Endodermal cell (in vitro differentiated cells): Measurements from ENCODE around the gene STX3. TPM values are rescaled to one million over a fixed set of nuclear protein-coding genes. Genes with fewer than 3 reads are reported as not detected.

Experiments used
- DNase-seq: peaks from one replicate; pipeline ENCODE4 v3.0.0-alpha.2; 2017
- H3K27ac ChIP-seq: 2 replicates; pipeline ENCODE4 v1.5.1; 2013; ENCODE audit warnings: mild to moderate bottlenecking, low read depth, low read length, moderate library complexity
- H3K27me3 ChIP-seq: 2 replicates; pipeline ENCODE4 v1.6.1; 2013; ENCODE audit warnings: mild to moderate bottlenecking, low read length, moderate library complexity; ENCODE audit not compliant: insufficient read depth, control insufficient read depth, poor library complexity, severe bottlenecking
- H3K36me3 ChIP-seq: 2 replicates; pipeline ENCODE4 v1.7.0; 2013; ENCODE audit warnings: mild to moderate bottlenecking, low read length, moderate library complexity; ENCODE audit not compliant: control insufficient read depth, insufficient read depth
- H3K4me1 ChIP-seq: one replicate; pipeline ENCODE4 v1.7.0; 2013; ENCODE audit warnings: low read length; ENCODE audit not compliant: control insufficient read depth, insufficient read depth
- H3K4me3 ChIP-seq: 2 replicates; pipeline ENCODE4 v1.5.1; 2013; ENCODE audit warnings: mild to moderate bottlenecking, low read length, moderate library complexity
- H3K9ac ChIP-seq: 2 replicates; pipeline ENCODE4 v1.6.1; 2013; ENCODE audit warnings: mild to moderate bottlenecking, low read length, moderate library complexity; ENCODE audit not compliant: poor library complexity, severe bottlenecking; ENCODE audit errors: extremely low read depth
- H3K9me3 ChIP-seq: 2 replicates; pipeline ENCODE4 v1.6.1; 2013; ENCODE audit warnings: mild to moderate bottlenecking, low read length, moderate library complexity; ENCODE audit not compliant: control insufficient read depth
- H3K27ac Mint-ChIP-seq: 2 replicates; pipeline ENCODE4 v1.8.0; 2020; ENCODE audit warnings: mixed read lengths
- H3K27me3 Mint-ChIP-seq: 2 replicates; pipeline ENCODE4 v1.8.0; 2021; ENCODE audit warnings: mild to moderate bottlenecking, mixed read lengths; ENCODE audit not compliant: insufficient read depth
- H3K36me3 Mint-ChIP-seq: 2 replicates; pipeline ENCODE4 v1.8.0; 2020; ENCODE audit warnings: low read depth, mixed read lengths
- H3K4me1 Mint-ChIP-seq: 2 replicates; pipeline ENCODE4 v1.8.0; 2020; ENCODE audit warnings: mixed read lengths
- H3K4me3 Mint-ChIP-seq: 2 replicates; pipeline ENCODE4 v1.8.0; 2020; ENCODE audit warnings: mild to moderate bottlenecking, moderate library complexity, mixed read lengths
- H3K9me3 Mint-ChIP-seq: 2 replicates; pipeline ENCODE4 v1.8.0; 2020; ENCODE audit warnings: mild to moderate bottlenecking, mixed read lengths
- WGBS, 2 experiments: methylation state at CpG; one replicate each; pipeline versions ENCODE4 v1.1.5 to v1.1.7; 2013; ENCODE audit warnings: missing lambda C conversion rate in 2 of 2, mixed read lengths in 1 of 2; ENCODE audit not compliant: insufficient coverage in 1 of 2, insufficient read length in 1 of 2; 5-methylcytosine and 5-hydroxymethylcytosine counted together
- long read RNA-seq, 4 experiments: library from polyadenylated mRNA in 2 of 4; library from RNA in 1 of 4; library from capped mRNA in 1 of 4; stranded (forward) in 3 of 4; unstranded in 1 of 4; transcript quantifications; one replicate each; pipeline ENCODE4 v2.0.0, GENCODE V29; 2020 to 2021; ENCODE audit warnings: inconsistent platforms in 1 of 4
- polyA plus RNA-seq, 2 experiments: library from polyadenylated mRNA; stranded (reverse); fragments of 50-300 nt; gene quantifications; one replicate each; pipeline ENCODE4 v1.2.3, GENCODE V29; 2013
- total RNA-seq, 2 donors: library from RNA; stranded (reverse); fragmentation: NEBNext Ultra II Directional in 1 of 2; extraction: Animal tissue kit (Norgen Biotek cat#: 25700) in 1 of 2; gene quantifications; 2 replicates in 1 of 2; 3 replicates in 1 of 2; pipeline ENCODE4 v1.2.1, GENCODE V29; 2021
- TF ChIP-seq, protein P1 (sequence below): fragments of 200-600 bp; sonication (generic); conservative IDR thresholded peaks from 2 replicates; pipeline ENCODE4 v1.5.0; 2021; ENCODE audit warnings: antibody characterized with exemption, mild to moderate bottlenecking

STX3 gene
- total RNA-seq: 100 to 1,000 TPM; 119 to 160 TPM
- 27.9 TPM for polyA plus RNA-seq (2013, experiment 1 of 2)
- polyA plus RNA-seq (2013, experiment 2 of 2): 23.5 TPM
- long read RNA-seq, experiment 1, transcript STX3-201 (11 exons, 3,299 nt): major isoform, 24 of 75 reads
- long read RNA-seq, experiment 1, partial matches to known transcripts: 14 of 75 reads
- long read RNA-seq, experiment 1, other reads (novel, unspliced or antisense): 34 of 75 reads
- long read RNA-seq, experiment 2, transcript STX3-201 (11 exons, 3,299 nt): major isoform, 285 of 455 reads
- long read RNA-seq, experiment 2, transcript STX3-203 (10 exons, 1,571 nt): minor isoform, 33 of 455 reads
- long read RNA-seq, experiment 2, partial matches to known transcripts: 16 of 455 reads
- long read RNA-seq, experiment 2, other reads (novel, unspliced or antisense): 119 of 455 reads
- long read RNA-seq, experiment 3, transcript STX3-201 (11 exons, 3,299 nt): major isoform, 380 of 524 reads
- long read RNA-seq, experiment 3, transcript STX3-203 (10 exons, 1,571 nt): minor isoform, 29 of 524 reads
- long read RNA-seq, experiment 3, partial matches to known transcripts: 17 of 524 reads
- long read RNA-seq, experiment 3, other reads (novel, unspliced or antisense): 98 of 524 reads
- long read RNA-seq, experiment 4, partial matches to known transcripts: 0 of 9 reads
- long read RNA-seq, experiment 4, other reads (novel, unspliced or antisense): 9 of 9 reads

DNA sequence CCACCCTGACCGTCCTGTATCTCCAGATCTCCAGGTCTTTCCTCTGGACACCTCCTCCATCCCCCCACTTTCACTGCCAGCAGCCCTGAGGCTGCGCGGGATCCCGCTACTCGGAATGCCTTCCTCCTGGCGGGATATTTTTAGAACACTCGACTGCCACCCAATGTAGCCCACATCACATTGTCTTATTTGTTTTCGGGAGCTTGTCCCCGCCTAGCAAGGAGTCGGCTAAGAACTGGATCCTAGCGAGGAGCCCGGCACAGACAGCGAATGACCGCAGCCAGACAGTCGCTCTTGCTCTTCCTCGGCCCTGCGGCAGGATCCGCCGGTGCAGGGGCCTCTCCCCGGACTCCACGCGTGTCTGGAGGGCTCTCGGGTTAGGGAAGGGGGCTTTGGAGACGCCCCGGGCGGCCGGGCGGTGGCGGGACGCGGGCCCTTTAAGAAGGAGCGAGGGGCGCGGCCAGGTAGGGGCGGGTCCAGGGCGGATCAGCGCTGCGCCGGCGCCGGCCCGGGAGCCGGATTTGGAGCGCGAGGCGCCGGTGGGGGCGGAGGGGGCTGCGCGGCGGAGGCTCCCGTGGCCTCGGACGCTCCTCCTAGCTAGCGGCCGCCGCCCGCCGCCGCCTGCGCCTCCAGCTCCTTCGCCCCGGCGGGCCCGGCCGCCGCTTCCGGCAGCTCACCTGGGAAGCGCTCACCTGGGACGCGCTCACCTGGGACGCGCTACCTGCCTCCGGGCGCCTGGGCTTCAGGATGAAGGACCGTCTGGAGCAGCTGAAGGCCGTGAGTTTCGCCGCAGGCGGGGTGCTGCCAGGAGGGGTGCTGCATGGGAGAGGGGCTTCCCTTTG is at the start of gene STX3:
Gene STX3, plus strand, starts transcription at position 518 of the 842 bp plus-strand sequence. Its CDS starts 230 bp downstream, at position 748.
- Mint-ChIP-seq H3K27me3 (peaks cover 3% of the 10 kb centered on the region), H3K27ac (peak within 1 kb of the TSS; percentile 98), H3K36me3 (peaks cover 17% of the 10 kb centered on the region), H3K4me1 (peaks cover 42% of the 10 kb centered on the region), H3K4me3 (peak within 1 kb of the TSS; percentile 97), H3K9me3 (no peaks in the 10 kb centered on the region)
- Histone ChIP-seq H3K9me3 (no peaks in the 10 kb centered on the region), H3K4me1 (peaks cover 11% of the 10 kb centered on the region), H3K27me3 (no peaks in the 10 kb centered on the region), H3K9ac (peak within 1 kb of the TSS; percentile 77), H3K4me3 (peak within 1 kb of the TSS; percentile 93), H3K36me3 (peaks cover 10% of the 10 kb centered on the region), H3K27ac (no peak within 1 kb of the TSS)
- WGBS, 2 experiments: 0% methylated on average over 5 to 80 of the region's 80 CpGs
- peak; percentile 90 for DNase-seq
- TF ChIP-seq, protein P1, sequence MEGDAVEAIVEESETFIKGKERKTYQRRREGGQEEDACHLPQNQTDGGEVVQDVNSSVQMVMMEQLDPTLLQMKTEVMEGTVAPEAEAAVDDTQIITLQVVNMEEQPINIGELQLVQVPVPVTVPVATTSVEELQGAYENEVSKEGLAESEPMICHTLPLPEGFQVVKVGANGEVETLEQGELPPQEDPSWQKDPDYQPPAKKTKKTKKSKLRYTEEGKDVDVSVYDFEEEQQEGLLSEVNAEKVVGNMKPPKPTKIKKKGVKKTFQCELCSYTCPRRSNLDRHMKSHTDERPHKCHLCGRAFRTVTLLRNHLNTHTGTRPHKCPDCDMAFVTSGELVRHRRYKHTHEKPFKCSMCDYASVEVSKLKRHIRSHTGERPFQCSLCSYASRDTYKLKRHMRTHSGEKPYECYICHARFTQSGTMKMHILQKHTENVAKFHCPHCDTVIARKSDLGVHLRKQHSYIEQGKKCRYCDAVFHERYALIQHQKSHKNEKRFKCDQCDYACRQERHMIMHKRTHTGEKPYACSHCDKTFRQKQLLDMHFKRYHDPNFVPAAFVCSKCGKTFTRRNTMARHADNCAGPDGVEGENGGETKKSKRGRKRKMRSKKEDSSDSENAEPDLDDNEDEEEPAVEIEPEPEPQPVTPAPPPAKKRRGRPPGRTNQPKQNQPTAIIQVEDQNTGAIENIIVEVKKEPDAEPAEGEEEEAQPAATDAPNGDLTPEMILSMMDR: no peak

- no peaks in the 10 kb centered on the region for H3K36me3 Mint-ChIP-seq
- no peaks in the 10 kb centered on the region for H3K4me1 ChIP-seq
- H3K27me3 ChIP-seq: no peaks in the 10 kb centered on the region
- H3K9ac ChIP-seq: no peak overlapping the region
- no peak for DNase-seq
- peaks cover 2% of the 10 kb centered on the region for H3K9me3 Mint-ChIP-seq
- no peaks in the 10 kb centered on the region for H3K9me3 ChIP-seq
- H3K36me3 ChIP-seq: no peaks in the 10 kb centered on the region
- peaks cover 4% of the 10 kb centered on the region for H3K27me3 Mint-ChIP-seq
- no peak overlapping the region for H3K27ac Mint-ChIP-seq
- no peak overlapping the region for H3K4me3 ChIP-seq
- TF ChIP-seq, protein P1: no peak
- H3K27ac ChIP-seq: no peak overlapping the region
- no peak overlapping the region for H3K4me3 Mint-ChIP-seq
- 89 to 98% methylated on average over 3 to 5 of the region's 5 CpGs for WGBS, 2 experiments
- no peaks in the 10 kb centered on the region for H3K4me1 Mint-ChIP-seq
Observed at GRCh38 chr11:59706518-59707285, 48.5 kb upstream of the STX3 start.

DNA sequence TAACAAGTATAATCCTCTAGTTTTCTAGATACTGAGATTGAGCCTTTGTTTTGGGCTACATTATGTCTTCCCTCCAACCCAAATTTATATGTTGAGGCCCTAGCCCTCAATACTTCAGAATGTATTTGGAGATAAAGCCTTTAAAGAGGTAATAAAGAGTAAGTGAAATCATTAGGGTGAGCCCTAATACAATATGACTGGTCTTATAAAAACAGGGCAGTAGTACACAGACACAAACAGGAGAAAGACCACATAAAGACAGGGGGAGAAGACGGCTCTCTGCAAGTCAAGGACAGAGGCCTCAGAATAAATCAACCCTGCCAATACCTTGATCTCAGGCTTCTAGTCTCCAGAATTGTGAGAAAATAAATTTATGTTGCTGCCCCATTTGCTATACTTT is 47.8 kb upstream of the STX3 start:
- H3K27me3 ChIP-seq: no peaks in the 10 kb centered on the region
- no peaks in the 10 kb centered on the region for H3K4me1 Mint-ChIP-seq
- no peaks in the 10 kb centered on the region for H3K36me3 Mint-ChIP-seq
- H3K27ac Mint-ChIP-seq: no peak overlapping the region
- peaks cover 4% of the 10 kb centered on the region for H3K27me3 Mint-ChIP-seq
- no peaks in the 10 kb centered on the region for H3K36me3 ChIP-seq
- no peak for DNase-seq
- H3K4me1 ChIP-seq: no peaks in the 10 kb centered on the region
- no peak overlapping the region for H3K9ac ChIP-seq
- TF ChIP-seq, protein P1: no peak
- H3K9me3 ChIP-seq: no peaks in the 10 kb centered on the region
- 80% methylated on average over 1 of the region's 1 CpG; no CpG with 5 or more reads in 1 of the 2 experiments for WGBS, 2 experiments
- H3K4me3 Mint-ChIP-seq: no peak overlapping the region
- H3K9me3 Mint-ChIP-seq: no peaks in the 10 kb centered on the region
- no peak overlapping the region for H3K4me3 ChIP-seq
- H3K27ac ChIP-seq: no peak overlapping the region
